Adrenal gland (tissue), 5 donors: Measurements from ENCODE around the gene NUDT3.

Experiments used
- CTCF ChIP-seq, 6 experiments: fragments of 450-650 bp in 4 of 6; fragments of 200-600 bp in 2 of 6; sonication (generic) in 1 of 6; IDR thresholded peaks; 1 replicate in 5 of 6; 2 replicates in 1 of 6; pipeline versions ENCODE4 v1.5.1 to v1.8.0; 2016 to 2021; ENCODE audit warnings: antibody characterized with exemption in 6 of 6, mild to moderate bottlenecking in 2 of 6, moderate library complexity in 1 of 6
- POLR2A ChIP-seq, 2 donors: fragments of 450-650 bp; IDR thresholded peaks; one replicate each; pipeline ENCODE4 v1.6.1; 2017; ENCODE audit warnings: antibody characterized with exemption in 2 of 2, mild to moderate bottlenecking in 2 of 2, moderate library complexity in 1 of 2
- donor health status: DM: no; HTN: no; CAD: no.

- TF ChIP-seq CTCF (IDR thresholded peaks at IDR 0.05) = peak; percentile 67 to 95 (median 91)
- TF ChIP-seq POLR2A (IDR thresholded peaks at IDR 0.05) = peak; percentile 69 to 77
These were observed at the start of gene NUDT3 for GRCh38 chr6:34392497-34393190.
